CD4-positive, alpha-beta T cell (primary cell): ENCODE results near the gene CDH12. TPM values are rescaled to one million over a fixed set of nuclear protein-coding genes. Genes with fewer than 3 reads are reported as not detected.

Source experiments
- ATAC-seq: fragments of 200-7000 bp; cut with Tn5 transposase; one replicate; pipeline ENCODE4 v1.10.0; 2022; ENCODE audit warnings: mild to moderate bottlenecking; ENCODE audit not compliant: poor library complexity
- CTCF ChIA-PET: fragments of 350-600 bp; sonication (Branson Sonifier 250); formaldehyde crosslinking; loops from one replicate; lab custom pipeline; 2021; ENCODE audit warnings: antibody characterized with exemption, inconsistent platforms; lab: Charles Lee
- POLR2A ChIA-PET: fragments of 350-600 bp; sonication (Branson Sonifier 250); formaldehyde crosslinking; loops from one replicate; lab custom pipeline; 2021; ENCODE audit warnings: antibody characterized with exemption, inconsistent platforms; lab: Charles Lee
- DNase-seq, 14 experiments: peaks; one replicate each; pipeline ENCODE4 v3.0.0-alpha.2; 2013 to 2020; ENCODE audit warnings: mixed read lengths in 2 of 14
- H3K27ac ChIP-seq, 2 donors: one replicate each; pipeline versions ENCODE4 v1.5.1 to v1.7.0; 2013; ENCODE audit warnings: low read length in 2 of 2, low read depth in 1 of 2, mild to moderate bottlenecking in 1 of 2
- H3K27me3 ChIP-seq, 2 experiments: 1 replicate in 1 of 2; 2 replicates in 1 of 2; pipeline versions ENCODE4 v1.6.1 to v1.7.0; 2013; ENCODE audit warnings: low read length in 2 of 2, control low read depth in 1 of 2, mild to moderate bottlenecking in 1 of 2, moderate library complexity in 1 of 2; ENCODE audit not compliant: insufficient read depth in 2 of 2, control insufficient read depth in 1 of 2
- H3K36me3 ChIP-seq: one replicate; pipeline ENCODE4 v1.6.1; 2013; ENCODE audit warnings: low read length, control low read depth; ENCODE audit not compliant: insufficient read depth
- H3K4me1 ChIP-seq: one replicate; pipeline ENCODE4 v1.6.1; 2013; ENCODE audit warnings: low read length, control low read depth; ENCODE audit not compliant: insufficient read depth
- H3K4me3 ChIP-seq: one replicate; pipeline ENCODE4 v1.5.1; 2013; ENCODE audit warnings: mild to moderate bottlenecking, low read length, moderate library complexity
- H3K9me3 ChIP-seq, 2 experiments: 1 replicate in 1 of 2; 2 replicates in 1 of 2; pipeline versions ENCODE4 v1.6.1 to v1.7.0; 2013; ENCODE audit warnings: low read length in 2 of 2, mild to moderate bottlenecking in 2 of 2, control low read depth in 1 of 2, moderate library complexity in 1 of 2; ENCODE audit not compliant: control insufficient read depth in 1 of 2, insufficient read depth in 1 of 2
- H3K27ac Mint-ChIP-seq: one replicate; pipeline ENCODE4 v1.8.0; 2020; ENCODE audit warnings: mixed read lengths
- H3K27me3 Mint-ChIP-seq: one replicate; pipeline ENCODE4 v1.8.0; 2021; ENCODE audit warnings: mixed read lengths
- H3K36me3 Mint-ChIP-seq: one replicate; pipeline ENCODE4 v1.8.0; 2021; ENCODE audit warnings: low read depth, mixed read lengths
- H3K4me1 Mint-ChIP-seq: one replicate; pipeline ENCODE4 v1.8.0; 2021; ENCODE audit warnings: low read depth, mixed read lengths
- H3K4me3 Mint-ChIP-seq: one replicate; pipeline ENCODE4 v1.8.0; 2020; ENCODE audit warnings: mild to moderate bottlenecking, mixed read lengths
- H3K9me3 Mint-ChIP-seq: one replicate; pipeline ENCODE4 v1.8.0; 2020; ENCODE audit warnings: mixed read lengths
- CTCF ChIP-seq: fragments of 200-600 bp; IDR thresholded peaks from one replicate; pipeline ENCODE4 v1.8.0; 2022; ENCODE audit warnings: antibody characterized with exemption, mild to moderate bottlenecking
- intact Hi-C, 2 experiments: fragments of 100-400 bp; cut with DNase I in 1 of 2; cut with micrococcal nuclease in 1 of 2; formaldehyde crosslinking; loops; one replicate each; pipeline versions ENCODE4 v1.15.1 to v1.9.0; 2023 to 2025; cut with DNase I, micrococcal nuclease
- total RNA-seq, 174 experiments: library from RNA in 2 of 174; stranded (reverse) in 2 of 174; gene quantifications; one replicate each; pipeline ENCODE4 v1.2.3 and lab custom pipeline; 2021 to 2026

The CDH12 gene
- total RNA-seq, 2 experiments from 2014 or later = not detected

DNA sequence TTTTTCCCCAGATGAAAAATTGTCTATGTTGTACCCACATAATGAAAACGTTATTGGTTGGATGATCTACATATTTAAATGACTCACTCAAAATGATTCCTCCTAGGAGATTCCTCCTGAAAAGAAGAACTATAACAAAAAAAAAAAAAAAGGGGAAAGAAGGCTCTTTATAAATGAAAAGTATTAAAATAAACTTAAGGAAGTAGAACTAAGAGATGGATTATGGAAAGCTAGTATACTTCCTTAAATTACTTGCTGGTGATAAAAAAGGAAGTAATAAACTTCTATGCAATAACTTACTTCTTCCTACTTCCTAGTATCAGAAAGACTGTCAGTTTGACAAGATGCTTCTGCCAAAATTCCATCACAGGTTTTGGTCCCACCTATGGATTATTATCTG is 1087.7 kb downstream of the CDH12 start:
- no peaks in the 10 kb centered on the region for H3K36me3 Mint-ChIP-seq
- CTCF ChIA-PET = no interaction called here
- Histone ChIP-seq H3K27me3 (no peaks in the 10 kb centered on the region), H3K27ac (no peak overlapping the region), H3K9me3 (peaks cover 0 to 3% of the 10 kb centered on the region in 2 experiments), H3K36me3 (no peaks in the 10 kb centered on the region), H3K4me3 (no peak overlapping the region), H3K4me1 (no peaks in the 10 kb centered on the region)
- H3K9me3 Mint-ChIP-seq = peaks cover 7% of the 10 kb centered on the region
- H3K4me1 Mint-ChIP-seq = no peaks in the 10 kb centered on the region
- no peak overlapping the region for H3K27ac Mint-ChIP-seq
- intact Hi-C loops = no loop called here
- DNase-seq (no peak), ATAC-seq (no peak)
- no peak for TF ChIP-seq CTCF
- POLR2A ChIA-PET = no interaction called here
- H3K4me3 Mint-ChIP-seq = no peak overlapping the region
- H3K27me3 Mint-ChIP-seq = no peaks in the 10 kb centered on the region

DNA sequence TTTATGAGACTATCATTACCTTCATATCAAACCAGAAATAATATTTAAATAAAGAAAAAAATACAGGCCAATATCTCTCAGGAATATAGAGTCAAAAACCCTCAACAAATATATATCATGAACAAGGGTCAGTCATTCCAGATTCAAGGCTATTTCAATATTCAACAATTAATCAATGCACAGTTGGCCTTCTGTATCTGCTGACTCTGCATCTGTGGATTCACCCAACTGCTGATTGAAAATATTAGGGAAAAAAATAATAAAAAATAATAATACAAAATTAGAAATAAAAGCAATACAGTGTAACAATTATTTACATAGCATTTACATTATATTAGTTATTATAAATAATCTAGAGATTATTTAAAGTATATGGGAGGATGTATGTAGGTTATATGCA is 1114.0 kb downstream of the CDH12 start:
- H3K4me1 ChIP-seq = no peaks in the 10 kb centered on the region
- intact Hi-C loops = no loop called here
- Mint-ChIP-seq H3K27ac (no peak overlapping the region), H3K4me1 (no peaks in the 10 kb centered on the region), H3K36me3 (no peaks in the 10 kb centered on the region), H3K9me3 (peaks cover 4% of the 10 kb centered on the region), H3K27me3 (no peaks in the 10 kb centered on the region), H3K4me3 (no peak overlapping the region)
- H3K27me3 ChIP-seq = no peaks in the 10 kb centered on the region
- no peaks in the 10 kb centered on the region for H3K36me3 ChIP-seq
- H3K27ac ChIP-seq = no peak overlapping the region
- H3K4me3 ChIP-seq = no peak overlapping the region
- ChIA-PET CTCF (no interaction called here), POLR2A (no interaction called here)
- DNase-seq = no peak
- TF ChIP-seq CTCF = no peak
- ATAC-seq = no peak
- peaks cover 0 to 9% of the 10 kb centered on the region in 2 experiments for H3K9me3 ChIP-seq

GRCh38 chr5:21723500-21723899 is 1129.6 kb downstream of the CDH12 start:
- H3K36me3 ChIP-seq = no peaks in the 10 kb centered on the region
- POLR2A ChIA-PET = no interaction called here
- peaks cover 0 to 5% of the 10 kb centered on the region in 2 experiments for H3K9me3 ChIP-seq
- H3K9me3 Mint-ChIP-seq = peaks cover 3% of the 10 kb centered on the region
- DNase-seq (no peak), ATAC-seq (no peak)
- H3K4me3 Mint-ChIP-seq = no peak overlapping the region
- H3K36me3 Mint-ChIP-seq = no peaks in the 10 kb centered on the region
- H3K27ac ChIP-seq = no peak overlapping the region
- CTCF ChIA-PET = no interaction called here
- intact Hi-C loops = no loop called here
- H3K27me3 ChIP-seq = no peaks in the 10 kb centered on the region
- no peaks in the 10 kb centered on the region for H3K27me3 Mint-ChIP-seq
- H3K4me1 ChIP-seq = no peaks in the 10 kb centered on the region
- H3K27ac Mint-ChIP-seq = no peak overlapping the region
- H3K4me3 ChIP-seq = no peak overlapping the region
- H3K4me1 Mint-ChIP-seq = no peaks in the 10 kb centered on the region
- TF ChIP-seq CTCF = no peak
